Astrocyte (in vitro differentiated cells and primary cell): ENCODE measurements around the gene TRIM49C. TPM values are rescaled to one million over a fixed set of nuclear protein-coding genes. Genes with fewer than 3 reads are reported as not detected.
"Not testable (repeated sequence)": the region's sequence is repeated elsewhere in the genome, so short reads cannot be mapped to it uniquely, and the experiment has no call there.

Experiments
- DNase-seq: peaks from one replicate; pipeline ENCODE4 v3.0.0-alpha.2; 2010; ENCODE audit warnings: low read depth
- FAIRE-seq: peaks from 2 replicates; lab custom pipeline; 2011; peaks lifted over from hg19 to GRCh38; lab: Jason Lieb, UNC
- H2AFZ ChIP-seq: 2 replicates; pipeline ENCODE4 v1.6.0; 2012; ENCODE audit warnings: low read depth, low read length, inconsistent platforms
- H3K27ac ChIP-seq: 2 replicates; pipeline ENCODE4 v1.5.1; 2011; ENCODE audit warnings: low read depth, low read length, inconsistent platforms
- H3K27me3 ChIP-seq: 2 replicates; pipeline ENCODE4 v1.6.0; 2011; ENCODE audit warnings: low read length, inconsistent platforms; ENCODE audit not compliant: insufficient read depth
- H3K36me3 ChIP-seq: 2 replicates; pipeline ENCODE4 v1.5.1; 2011; ENCODE audit warnings: low read length, inconsistent platforms; ENCODE audit not compliant: insufficient read depth
- H3K4me1 ChIP-seq: 2 replicates; pipeline ENCODE4 v1.5.1; 2011; ENCODE audit warnings: low read length, inconsistent platforms; ENCODE audit not compliant: insufficient read depth
- H3K4me2 ChIP-seq: 2 replicates; pipeline ENCODE4 v1.6.0; 2012; ENCODE audit warnings: low read length, inconsistent platforms
- H3K4me3 ChIP-seq: 2 replicates; pipeline ENCODE4 v1.5.1; 2011; ENCODE audit warnings: low read depth, mild to moderate bottlenecking, low read length, inconsistent platforms; ENCODE audit not compliant: insufficient read depth
- H3K79me2 ChIP-seq: 2 replicates; pipeline ENCODE4 v1.6.0; 2012; ENCODE audit warnings: mild to moderate bottlenecking, low read length, inconsistent platforms; ENCODE audit not compliant: insufficient read depth
- H3K9ac ChIP-seq: 2 replicates; pipeline ENCODE4 v1.6.0; 2012; ENCODE audit warnings: mild to moderate bottlenecking, low read length, inconsistent platforms
- H3K9me3 ChIP-seq: 2 replicates; pipeline ENCODE4 v1.5.1; 2012; ENCODE audit warnings: low read depth, mild to moderate bottlenecking, low read length, inconsistent platforms; ENCODE audit not compliant: insufficient read depth
- H4K20me1 ChIP-seq: 2 replicates; pipeline ENCODE4 v1.6.0; 2012; ENCODE audit warnings: low read length, inconsistent platforms; ENCODE audit not compliant: insufficient read depth
- H3K27ac Mint-ChIP-seq: one replicate; pipeline ENCODE4 v1.8.0; 2021; ENCODE audit warnings: mild to moderate bottlenecking, mixed read lengths; ENCODE audit not compliant: unreplicated experiment
- H3K27me3 Mint-ChIP-seq: one replicate; pipeline ENCODE4 v1.8.0; 2021; ENCODE audit warnings: low read depth, mixed read lengths; ENCODE audit not compliant: unreplicated experiment
- H3K36me3 Mint-ChIP-seq: one replicate; pipeline ENCODE4 v1.8.0; 2021; ENCODE audit warnings: low read depth, mixed read lengths; ENCODE audit not compliant: unreplicated experiment
- H3K4me1 Mint-ChIP-seq: one replicate; pipeline ENCODE4 v1.8.0; 2021; ENCODE audit warnings: low read depth, mixed read lengths; ENCODE audit not compliant: unreplicated experiment
- H3K4me3 Mint-ChIP-seq: one replicate; pipeline ENCODE4 v1.8.0; 2021; ENCODE audit warnings: mild to moderate bottlenecking, moderate library complexity, mixed read lengths; ENCODE audit not compliant: unreplicated experiment
- H3K9me3 Mint-ChIP-seq: one replicate; pipeline ENCODE4 v1.8.0; 2021; ENCODE audit warnings: mild to moderate bottlenecking, mixed read lengths; ENCODE audit not compliant: unreplicated experiment
- total RNA-seq: library from RNA; stranded (reverse); gene quantifications from 2 replicates; pipeline ENCODE4 v1.2.1, GENCODE V29; 2021

Gene TRIM49C
- total RNA-seq, 1 donor from 2014 or later: 0.45 TPM

DNA sequence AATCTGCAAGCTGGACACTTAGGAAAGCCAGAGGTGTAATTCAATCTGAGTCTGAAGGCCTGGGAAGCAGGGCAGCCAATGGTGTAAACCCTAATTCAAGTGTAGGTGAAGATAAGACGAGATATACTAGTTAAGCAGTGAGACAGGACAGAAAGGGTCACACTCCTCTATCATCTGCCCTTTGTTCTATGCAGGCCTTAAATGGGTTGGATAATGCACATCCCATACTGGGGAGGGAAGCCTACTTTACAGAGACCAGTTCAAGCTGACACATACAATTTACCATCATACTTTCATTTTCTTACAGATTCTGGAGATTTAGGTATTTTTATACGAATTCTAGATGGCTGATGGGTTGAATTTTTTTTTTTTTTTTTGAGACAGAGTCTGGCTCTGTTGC is 57.8 kb downstream of the TRIM49C start:
- not testable (repeated sequence) for FAIRE-seq, H3K27me3 ChIP-seq, H3K36me3 Mint-ChIP-seq, H3K4me3 Mint-ChIP-seq, H3K36me3 ChIP-seq, H3K9ac ChIP-seq, H3K79me2 ChIP-seq, H3K4me1 Mint-ChIP-seq, H3K4me2 ChIP-seq, H3K27me3 Mint-ChIP-seq, H3K9me3 ChIP-seq, H3K4me1 ChIP-seq, DNase-seq, H3K27ac Mint-ChIP-seq, H4K20me1 ChIP-seq, H2AFZ ChIP-seq, H3K27ac ChIP-seq, H3K9me3 Mint-ChIP-seq, H3K4me3 ChIP-seq

Other genes with a start within 250 kb of the TRIM49C start
- gene TRIM49, start 222.5 kb upstream of the TRIM49C start, total RNA-seq: 0.24 and 0.32 TPM in 2 replicates
- gene TRIM64B, start 152.6 kb upstream of the TRIM49C start, total RNA-seq: 0.18 TPM in 1 of 2 replicates, not detected in the other
- 0.34 and 0.50 TPM in 2 replicates for gene TRIM49D1, start 108.9 kb upstream of the TRIM49C start, total RNA-seq
- not detected in 2 replicates for gene TRIM49D2, start 107.0 kb upstream of the TRIM49C start, total RNA-seq
- 0.10 and 0.18 TPM in 2 replicates for gene TRIM64, start 65.1 kb upstream of the TRIM49C start, total RNA-seq
- not detected in 2 replicates for gene UBTFL1, start 54.8 kb downstream of the TRIM49C start, total RNA-seq
- gene NAALAD2, start 103.6 kb downstream of the TRIM49C start, total RNA-seq: 1.8 and 3.1 TPM in 2 replicates
- gene CHORDC1, start 191.9 kb downstream of the TRIM49C start, total RNA-seq: 51.6 and 59.2 TPM in 2 replicates